HG03575 (cell line): Measurements from ENCODE around the gene RPLP2.
A peak's percentile ranks its signal among the peaks of the same experiment; 100 is the strongest.

Experiments
- ATAC-seq: cut with Tn5 transposase; IDR thresholded peaks from one replicate; pipeline ENCODE4 v1.9.1; 2021; ENCODE audit not compliant: unreplicated experiment, insufficient number of reproducible peaks, low FRiP score; ENCODE audit errors: extremely low read depth

The RPLP2 gene

GRCh38 chr11:809287-810039 is at the start of gene RPLP2:
RPLP2 (plus strand) TSS chr11:809967; CDS start chr11:810235, 268 bp downstream.
- ATAC-seq: peak; percentile 38

GRCh38 chr11:760236-760635 is 49.5 kb upstream of the RPLP2 start:
- ATAC-seq: no peak

- no peak for ATAC-seq
These were observed 48.1 kb upstream of the RPLP2 start for GRCh38 chr11:761526-762108.

GRCh38 chr11:762421-763072 is 47.2 kb upstream of the RPLP2 start:
- ATAC-seq: no peak

- ATAC-seq: no peak
These were observed 46.7 kb upstream of the RPLP2 start for GRCh38 chr11:763073-763463.

- no peak for ATAC-seq
These were observed 46.0 kb upstream of the RPLP2 start for GRCh38 chr11:763549-764321.

GRCh38 chr11:764322-765024 is 45.3 kb upstream of the RPLP2 start:
- ATAC-seq: no peak

- ATAC-seq: no peak
These were observed 44.6 kb upstream of the RPLP2 start for GRCh38 chr11:765025-765801.

- ATAC-seq: no peak
These were observed 44.0 kb upstream of the RPLP2 start for GRCh38 chr11:765802-766091.

- no peak for ATAC-seq
These were observed 43.4 kb upstream of the RPLP2 start for GRCh38 chr11:766106-766935.

GRCh38 chr11:766936-767210 is 42.9 kb upstream of the RPLP2 start:
- no peak for ATAC-seq

GRCh38 chr11:767238-767637 is 42.5 kb upstream of the RPLP2 start:
- ATAC-seq: no peak

GRCh38 chr11:769887-770641 is 39.7 kb upstream of the RPLP2 start:
- ATAC-seq: no peak

GRCh38 chr11:770642-771616 is 38.8 kb upstream of the RPLP2 start:
- ATAC-seq: no peak

GRCh38 chr11:771617-772204 is 38.1 kb upstream of the RPLP2 start:
- ATAC-seq: no peak
